GM18517 (cell line): ENCODE data around the gene HDAC4.

Experiments used
- ATAC-seq: cut with Tn5 transposase; IDR thresholded peaks from one replicate; pipeline ENCODE4 v1.9.1; 2021; ENCODE audit warnings: mild to moderate bottlenecking, moderate library complexity; ENCODE audit not compliant: unreplicated experiment

Gene HDAC4

GRCh38 chr2:239398521-239398921, 2.3 kb downstream of the HDAC4 start:
- ATAC-seq, result no peak

GRCh38 chr2:239397931-239398471, 2.8 kb downstream of the HDAC4 start:
- no peak for ATAC-seq

- ATAC-seq, result no peak
Measured at GRCh38 chr2:239396881-239397681, 3.7 kb downstream of the HDAC4 start.

GRCh38 chr2:239395524-239395923, 5.3 kb downstream of the HDAC4 start:
- no peak for ATAC-seq

- no peak for ATAC-seq
Measured at GRCh38 chr2:239394978-239395377, 5.8 kb downstream of the HDAC4 start.

GRCh38 chr2:239394346-239394945, 6.4 kb downstream of the HDAC4 start:
- ATAC-seq, result no peak

GRCh38 chr2:239393941-239394340, 6.9 kb downstream of the HDAC4 start:
- no peak for ATAC-seq

- no peak for ATAC-seq
Measured at GRCh38 chr2:239393388-239393940, 7.4 kb downstream of the HDAC4 start.

GRCh38 chr2:239392688-239393387, 8.0 kb downstream of the HDAC4 start:
- ATAC-seq, result no peak

- ATAC-seq, result no peak
Measured at GRCh38 chr2:239392072-239392357, 8.8 kb downstream of the HDAC4 start.

- no peak for ATAC-seq
Measured at GRCh38 chr2:239391286-239392071, 9.3 kb downstream of the HDAC4 start.

- no peak for ATAC-seq
Measured at GRCh38 chr2:239390546-239391285, 10.1 kb downstream of the HDAC4 start.

- no peak for ATAC-seq
Measured at GRCh38 chr2:239389414-239390329, 11.1 kb downstream of the HDAC4 start.

- no peak for ATAC-seq
Measured at GRCh38 chr2:239388236-239389151, 12.3 kb downstream of the HDAC4 start.

GRCh38 chr2:239387811-239388210, 13.0 kb downstream of the HDAC4 start:
- no peak for ATAC-seq

GRCh38 chr2:239386872-239387445, 13.9 kb downstream of the HDAC4 start:
- ATAC-seq, result no peak

GRCh38 chr2:239386001-239386670, 14.7 kb downstream of the HDAC4 start:
- no peak for ATAC-seq
